Esophagus muscularis mucosa (tissue), 3 donors: Measurements from ENCODE around the gene GATB.

Experiments used
- CTCF ChIP-seq, 3 experiments: fragments of 200-600 bp in 2 of 3; fragments of 450-650 bp in 1 of 3; sonication (generic) in 2 of 3; IDR thresholded peaks; one replicate each; pipeline ENCODE4 v1.5.1; 2017 to 2019; ENCODE audit warnings: antibody characterized with exemption in 3 of 3, mild to moderate bottlenecking in 2 of 3, moderate library complexity in 1 of 3
- POLR2AphosphoS5 ChIP-seq, 2 donors: sonication (generic); formaldehyde crosslinking; IDR thresholded peaks; one replicate each; pipeline ENCODE4 v1.6.1; 2017; ENCODE audit warnings: antibody characterized with exemption in 2 of 2

DNA sequence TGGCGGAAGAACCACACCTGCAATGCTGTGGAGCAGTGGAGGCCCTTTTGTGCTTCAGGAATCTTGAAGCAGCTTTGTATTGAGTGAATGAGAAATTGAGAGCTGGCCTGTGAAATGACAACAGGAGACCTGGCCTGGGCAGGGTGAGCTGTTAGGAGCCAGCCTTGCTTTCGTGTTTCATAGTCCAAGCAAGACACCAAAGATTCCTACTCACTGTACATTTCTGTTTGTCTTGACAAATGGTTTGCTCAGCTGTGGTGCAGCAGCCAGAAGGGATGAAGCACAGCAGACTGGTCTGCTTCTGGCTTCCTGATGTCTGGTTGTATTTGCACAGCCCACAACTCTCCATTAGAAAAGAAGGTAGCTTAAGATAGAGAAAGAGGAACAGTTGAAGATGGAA lies 96.5 kb downstream of the GATB start:
- TF ChIP-seq CTCF (IDR thresholded peaks at IDR 0.05) (no peak), POLR2AphosphoS5 (IDR thresholded peaks at IDR 0.05) (no peak)
